Stomach (tissue), 4 donors: ENCODE data around the gene OR9G4.

Experiments used
- CTCF ChIP-seq, 7 experiments: fragments of 450-650 bp in 4 of 7; fragments of 200-600 bp in 3 of 7; sonication (generic) in 3 of 7; IDR thresholded peaks; one replicate each; pipeline ENCODE4 v1.5.1; 2016 to 2019; ENCODE audit warnings: antibody characterized with exemption in 7 of 7, control low read depth in 2 of 7, mild to moderate bottlenecking in 1 of 7
- EP300 ChIP-seq: sonication (generic); formaldehyde crosslinking; IDR thresholded peaks from one replicate; pipeline ENCODE4 v1.6.1; 2017; ENCODE audit warnings: antibody characterized with exemption
- POLR2AphosphoS5 ChIP-seq, 3 donors: sonication (generic); formaldehyde crosslinking; IDR thresholded peaks; one replicate each; pipeline ENCODE4 v1.6.1; 2016; ENCODE audit warnings: antibody characterized with exemption in 3 of 3

GRCh38 chr11:56751480-56751879, 3.0 kb upstream of the OR9G4 start:
- no peak for TF ChIP-seq CTCF (IDR thresholded peaks at IDR 0.05)
- TF ChIP-seq POLR2AphosphoS5 (IDR thresholded peaks at IDR 0.05) = no peak
- no peak for TF ChIP-seq EP300
